WTC11 (cell line): ENCODE data around the gene PDHA1. TPM values are rescaled to one million over a fixed set of nuclear protein-coding genes. Genes with fewer than 3 reads are reported as not detected.
A peak's percentile ranks its signal among the peaks of the same experiment; 100 is the strongest.

Experiments
- ATAC-seq: fragments of 200-7000 bp; cut with Tn5 transposase; 2 replicates; pipeline ENCODE4 v1.10.0; 2021; ENCODE audit warnings: mild to moderate bottlenecking, moderate library complexity
- CTCF ChIA-PET: fragments of 300-600 bp; sonication (Branson Sonifier 250); formaldehyde crosslinking; loops from one replicate; lab custom pipeline; 2021; ENCODE audit warnings: antibody characterized with exemption; lab: Charles Lee
- POLR2A ChIA-PET: fragments of 350-600 bp; sonication (Branson Sonifier 250); formaldehyde crosslinking; loops from one replicate; lab custom pipeline; 2021; ENCODE audit warnings: antibody characterized with exemption; lab: Charles Lee
- DNase-seq: peaks from one replicate; pipeline ENCODE4 v3.0.0; 2021; ENCODE audit warnings: low spot score
- H3K27ac Mint-ChIP-seq: 2 replicates; pipeline ENCODE4 v1.8.0; 2021; ENCODE audit warnings: mixed read lengths
- H3K27me3 Mint-ChIP-seq: 2 replicates; pipeline ENCODE4 v1.8.0; 2021; ENCODE audit warnings: low read depth, mild to moderate bottlenecking, moderate library complexity, mixed read lengths
- H3K36me3 Mint-ChIP-seq: 2 replicates; pipeline ENCODE4 v1.8.0; 2021; ENCODE audit warnings: mixed read lengths
- H3K4me1 Mint-ChIP-seq: 2 replicates; pipeline ENCODE4 v1.8.0; 2022; ENCODE audit warnings: mixed read lengths
- H3K4me3 Mint-ChIP-seq: 2 replicates; pipeline ENCODE4 v1.8.0; 2021; ENCODE audit warnings: mild to moderate bottlenecking, moderate library complexity, mixed read lengths
- H3K9me3 Mint-ChIP-seq: 2 replicates; pipeline ENCODE4 v1.8.0; 2021; ENCODE audit warnings: mixed read lengths
- CREM ChIP-seq: sonication (generic); formaldehyde crosslinking; IDR thresholded peaks from 2 replicates; pipeline ENCODE4 v1.8.1; 2022; ENCODE audit warnings: mild to moderate bottlenecking, missing genetic modification reagents, moderate library complexity
- ESRRA ChIP-seq: sonication (generic); formaldehyde crosslinking; IDR thresholded peaks from 2 replicates; pipeline ENCODE4 v1.8.1; 2022; ENCODE audit warnings: mild to moderate bottlenecking, missing genetic modification reagents, borderline replicate concordance
- ETV6 ChIP-seq: sonication (generic); formaldehyde crosslinking; IDR thresholded peaks from 2 replicates; pipeline ENCODE4 v1.8.1; 2022; ENCODE audit warnings: mild to moderate bottlenecking, missing genetic modification reagents
- JUN ChIP-seq: sonication (generic); formaldehyde crosslinking; IDR thresholded peaks from 2 replicates; pipeline ENCODE4 v1.8.0; 2023; ENCODE audit warnings: mild to moderate bottlenecking, missing genetic modification reagents
- NR2C2 ChIP-seq: sonication (generic); formaldehyde crosslinking; IDR thresholded peaks from 2 replicates; pipeline ENCODE4 v1.8.0; 2022; ENCODE audit warnings: mild to moderate bottlenecking, missing genetic modification reagents
- TEAD1 ChIP-seq: sonication (generic); formaldehyde crosslinking; IDR thresholded peaks from 2 replicates; pipeline ENCODE4 v1.8.0; 2022; ENCODE audit warnings: mild to moderate bottlenecking, missing genetic modification reagents
- TEAD4 ChIP-seq: sonication (generic); formaldehyde crosslinking; IDR thresholded peaks from 2 replicates; pipeline ENCODE4 v1.8.0; 2022; ENCODE audit warnings: mild to moderate bottlenecking, missing genetic modification reagents
- ZBTB21 ChIP-seq: sonication (generic); formaldehyde crosslinking; IDR thresholded peaks from 2 replicates; pipeline ENCODE4 v1.8.1; 2023; ENCODE audit warnings: mild to moderate bottlenecking, missing genetic modification reagents, borderline replicate concordance
- ZNF423 ChIP-seq: fragments of 250-450 bp; sonication (Bioruptor Pico); IDR thresholded peaks from 2 replicates; pipeline ENCODE4 v2.1.2; 2022; ENCODE audit warnings: mild to moderate bottlenecking, moderate library complexity
- total RNA-seq: library from RNA; stranded (reverse); gene quantifications from 3 replicates; pipeline ENCODE4 v1.2.3, GENCODE V29; 2021
- TF ChIP-seq, protein P1 (sequence below): sonication (generic); formaldehyde crosslinking; IDR thresholded peaks from 2 replicates; pipeline ENCODE4 v1.8.0; 2023; ENCODE audit warnings: missing genetic modification reagents
- TF ChIP-seq, protein P2 (sequence below): sonication (generic); formaldehyde crosslinking; IDR thresholded peaks from 2 replicates; pipeline ENCODE4 v1.8.1; 2023; ENCODE audit warnings: mild to moderate bottlenecking, missing genetic modification reagents
- TF ChIP-seq, protein P3 (sequence below): sonication (generic); formaldehyde crosslinking; IDR thresholded peaks from 2 replicates; pipeline ENCODE4 v1.8.1; 2022; ENCODE audit warnings: mild to moderate bottlenecking, moderate library complexity, missing genetic modification reagents
- TF ChIP-seq, protein P4 (sequence below): sonication (generic); formaldehyde crosslinking; IDR thresholded peaks from 2 replicates; pipeline ENCODE4 v1.8.1; 2023; ENCODE audit warnings: mild to moderate bottlenecking, missing genetic modification reagents
- TF ChIP-seq, protein P5 (sequence below): sonication (generic); formaldehyde crosslinking; conservative IDR thresholded peaks from 2 replicates; pipeline ENCODE4 v1.8.1; 2023; ENCODE audit warnings: mild to moderate bottlenecking, low read depth, missing genetic modification reagents, moderate library complexity
- TF ChIP-seq, protein P6 (sequence below): sonication (generic); formaldehyde crosslinking; IDR thresholded peaks from 2 replicates; pipeline ENCODE4 v1.8.1; 2023; ENCODE audit warnings: mild to moderate bottlenecking, missing genetic modification reagents, moderate library complexity

The PDHA1 gene
- total RNA-seq, 1 experiment from 2014 or later = 292 TPM

DNA sequence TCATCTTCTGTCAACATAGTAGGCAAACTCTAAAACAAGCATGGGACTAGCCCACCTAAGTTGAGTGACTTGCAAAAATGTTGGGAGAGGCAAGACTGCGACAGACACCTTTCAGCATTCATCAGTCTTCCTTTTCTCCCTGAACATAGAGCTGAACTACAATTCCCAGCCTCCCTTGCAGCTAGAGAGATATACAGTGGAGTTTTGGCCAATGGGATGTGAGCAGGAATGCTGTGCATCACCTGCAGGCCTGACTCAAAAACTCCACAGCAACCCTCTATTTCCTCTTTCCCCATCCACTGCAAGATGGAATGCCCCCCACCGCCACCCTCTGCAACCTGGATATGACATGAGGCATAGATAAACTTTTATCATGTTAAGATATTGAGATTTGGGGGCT lies 66.5 kb downstream of the PDHA1 start:
- Mint-ChIP-seq H3K36me3 (0 out of 2 replicates have a peak, but pooled peaks cover 6% of the 10 kb centered on the region), H3K27me3 (no peaks in the 10 kb centered on the region), H3K27ac (no peak overlapping the region), H3K4me3 (no peak overlapping the region), H3K9me3 (no peaks in the 10 kb centered on the region), H3K4me1 (no peaks in the 10 kb centered on the region)
- TF ChIP-seq, protein P1, sequence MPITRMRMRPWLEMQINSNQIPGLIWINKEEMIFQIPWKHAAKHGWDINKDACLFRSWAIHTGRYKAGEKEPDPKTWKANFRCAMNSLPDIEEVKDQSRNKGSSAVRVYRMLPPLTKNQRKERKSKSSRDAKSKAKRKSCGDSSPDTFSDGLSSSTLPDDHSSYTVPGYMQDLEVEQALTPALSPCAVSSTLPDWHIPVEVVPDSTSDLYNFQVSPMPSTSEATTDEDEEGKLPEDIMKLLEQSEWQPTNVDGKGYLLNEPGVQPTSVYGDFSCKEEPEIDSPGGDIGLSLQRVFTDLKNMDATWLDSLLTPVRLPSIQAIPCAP = no peak
- TF ChIP-seq, protein P2, sequence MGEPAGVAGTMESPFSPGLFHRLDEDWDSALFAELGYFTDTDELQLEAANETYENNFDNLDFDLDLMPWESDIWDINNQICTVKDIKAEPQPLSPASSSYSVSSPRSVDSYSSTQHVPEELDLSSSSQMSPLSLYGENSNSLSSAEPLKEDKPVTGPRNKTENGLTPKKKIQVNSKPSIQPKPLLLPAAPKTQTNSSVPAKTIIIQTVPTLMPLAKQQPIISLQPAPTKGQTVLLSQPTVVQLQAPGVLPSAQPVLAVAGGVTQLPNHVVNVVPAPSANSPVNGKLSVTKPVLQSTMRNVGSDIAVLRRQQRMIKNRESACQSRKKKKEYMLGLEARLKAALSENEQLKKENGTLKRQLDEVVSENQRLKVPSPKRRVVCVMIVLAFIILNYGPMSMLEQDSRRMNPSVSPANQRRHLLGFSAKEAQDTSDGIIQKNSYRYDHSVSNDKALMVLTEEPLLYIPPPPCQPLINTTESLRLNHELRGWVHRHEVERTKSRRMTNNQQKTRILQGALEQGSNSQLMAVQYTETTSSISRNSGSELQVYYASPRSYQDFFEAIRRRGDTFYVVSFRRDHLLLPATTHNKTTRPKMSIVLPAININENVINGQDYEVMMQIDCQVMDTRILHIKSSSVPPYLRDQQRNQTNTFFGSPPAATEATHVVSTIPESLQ (CRISPR knock-in tag) = no peak
- no peak for TF ChIP-seq ETV6 (CRISPR knock-in tag)
- no peak for TF ChIP-seq NR2C2 (CRISPR knock-in tag)
- TF ChIP-seq ZBTB21 (CRISPR knock-in tag) = no peak
- TF ChIP-seq TEAD1 (CRISPR knock-in tag) = no peak
- TF ChIP-seq, protein P3, sequence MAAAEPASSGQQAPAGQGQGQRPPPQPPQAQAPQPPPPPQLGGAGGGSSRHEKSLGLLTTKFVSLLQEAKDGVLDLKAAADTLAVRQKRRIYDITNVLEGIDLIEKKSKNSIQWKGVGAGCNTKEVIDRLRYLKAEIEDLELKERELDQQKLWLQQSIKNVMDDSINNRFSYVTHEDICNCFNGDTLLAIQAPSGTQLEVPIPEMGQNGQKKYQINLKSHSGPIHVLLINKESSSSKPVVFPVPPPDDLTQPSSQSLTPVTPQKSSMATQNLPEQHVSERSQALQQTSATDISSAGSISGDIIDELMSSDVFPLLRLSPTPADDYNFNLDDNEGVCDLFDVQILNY (CRISPR knock-in tag) = no peak
- TF ChIP-seq JUN (CRISPR knock-in tag) = no peak
- TF ChIP-seq, protein P4, sequence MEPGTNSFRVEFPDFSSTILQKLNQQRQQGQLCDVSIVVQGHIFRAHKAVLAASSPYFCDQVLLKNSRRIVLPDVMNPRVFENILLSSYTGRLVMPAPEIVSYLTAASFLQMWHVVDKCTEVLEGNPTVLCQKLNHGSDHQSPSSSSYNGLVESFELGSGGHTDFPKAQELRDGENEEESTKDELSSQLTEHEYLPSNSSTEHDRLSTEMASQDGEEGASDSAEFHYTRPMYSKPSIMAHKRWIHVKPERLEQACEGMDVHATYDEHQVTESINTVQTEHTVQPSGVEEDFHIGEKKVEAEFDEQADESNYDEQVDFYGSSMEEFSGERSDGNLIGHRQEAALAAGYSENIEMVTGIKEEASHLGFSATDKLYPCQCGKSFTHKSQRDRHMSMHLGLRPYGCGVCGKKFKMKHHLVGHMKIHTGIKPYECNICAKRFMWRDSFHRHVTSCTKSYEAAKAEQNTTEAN (CRISPR knock-in tag) = no peak
- TF ChIP-seq, protein P5, sequence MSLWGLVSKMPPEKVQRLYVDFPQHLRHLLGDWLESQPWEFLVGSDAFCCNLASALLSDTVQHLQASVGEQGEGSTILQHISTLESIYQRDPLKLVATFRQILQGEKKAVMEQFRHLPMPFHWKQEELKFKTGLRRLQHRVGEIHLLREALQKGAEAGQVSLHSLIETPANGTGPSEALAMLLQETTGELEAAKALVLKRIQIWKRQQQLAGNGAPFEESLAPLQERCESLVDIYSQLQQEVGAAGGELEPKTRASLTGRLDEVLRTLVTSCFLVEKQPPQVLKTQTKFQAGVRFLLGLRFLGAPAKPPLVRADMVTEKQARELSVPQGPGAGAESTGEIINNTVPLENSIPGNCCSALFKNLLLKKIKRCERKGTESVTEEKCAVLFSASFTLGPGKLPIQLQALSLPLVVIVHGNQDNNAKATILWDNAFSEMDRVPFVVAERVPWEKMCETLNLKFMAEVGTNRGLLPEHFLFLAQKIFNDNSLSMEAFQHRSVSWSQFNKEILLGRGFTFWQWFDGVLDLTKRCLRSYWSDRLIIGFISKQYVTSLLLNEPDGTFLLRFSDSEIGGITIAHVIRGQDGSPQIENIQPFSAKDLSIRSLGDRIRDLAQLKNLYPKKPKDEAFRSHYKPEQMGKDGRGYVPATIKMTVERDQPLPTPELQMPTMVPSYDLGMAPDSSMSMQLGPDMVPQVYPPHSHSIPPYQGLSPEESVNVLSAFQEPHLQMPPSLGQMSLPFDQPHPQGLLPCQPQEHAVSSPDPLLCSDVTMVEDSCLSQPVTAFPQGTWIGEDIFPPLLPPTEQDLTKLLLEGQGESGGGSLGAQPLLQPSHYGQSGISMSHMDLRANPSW (CRISPR knock-in tag) = no peak
- no peak for TF ChIP-seq CREM (CRISPR knock-in tag)
- no peak for TF ChIP-seq ESRRA
- TF ChIP-seq ZNF423 = no peak
- TF ChIP-seq, protein P6, sequence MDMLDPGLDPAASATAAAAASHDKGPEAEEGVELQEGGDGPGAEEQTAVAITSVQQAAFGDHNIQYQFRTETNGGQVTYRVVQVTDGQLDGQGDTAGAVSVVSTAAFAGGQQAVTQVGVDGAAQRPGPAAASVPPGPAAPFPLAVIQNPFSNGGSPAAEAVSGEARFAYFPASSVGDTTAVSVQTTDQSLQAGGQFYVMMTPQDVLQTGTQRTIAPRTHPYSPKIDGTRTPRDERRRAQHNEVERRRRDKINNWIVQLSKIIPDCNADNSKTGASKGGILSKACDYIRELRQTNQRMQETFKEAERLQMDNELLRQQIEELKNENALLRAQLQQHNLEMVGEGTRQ (CRISPR knock-in tag) = no peak
- TF ChIP-seq TEAD4 = no peak
- ChIA-PET POLR2A (no interaction called here), CTCF (interaction anchor here (0.6 to 1.3 kb wide), 2 partner anchors 28 to 38 kb away, joined by 3 read pairs; no protein-coding TSS in a partner anchor)
- peak; percentile 83 for ATAC-seq
- peak; percentile 12 for DNase-seq

Other genes starting within 250 kb of the PDHA1 start
- 6.0 to 8.2 TPM (median 6.1 TPM) in 3 replicates for gene ADGRG2, start 221.5 kb upstream of the PDHA1 start, total RNA-seq
- gene MAP3K15, start 171.6 kb downstream of the PDHA1 start, total RNA-seq = 3.8 to 4.4 TPM (median 3.8 TPM) in 3 replicates